Hepatocyte (in vitro differentiated cells): ENCODE results near the gene GALNT3.

Source experiments
- CTCF ChIP-seq: fragments of 200-600 bp; sonication (generic); IDR thresholded peaks from 2 replicates; pipeline ENCODE4 v1.5.1; 2016; ENCODE audit warnings: antibody characterized with exemption, mild to moderate bottlenecking; ENCODE audit not compliant: poor library complexity
- EZH2 ChIP-seq: fragments of 200-600 bp; sonication (generic); IDR thresholded peaks from 2 replicates; pipeline ENCODE4 v1.6.1; 2016; ENCODE audit warnings: antibody characterized with exemption, mild to moderate bottlenecking, borderline replicate concordance

GRCh38 chr2:165818920-165819319, 24.9 kb upstream of the GALNT3 start:
- TF ChIP-seq EZH2: no peak
- no peak for TF ChIP-seq CTCF
